Measurements from ENCODE around the gene SLC38A2.

DNA sequence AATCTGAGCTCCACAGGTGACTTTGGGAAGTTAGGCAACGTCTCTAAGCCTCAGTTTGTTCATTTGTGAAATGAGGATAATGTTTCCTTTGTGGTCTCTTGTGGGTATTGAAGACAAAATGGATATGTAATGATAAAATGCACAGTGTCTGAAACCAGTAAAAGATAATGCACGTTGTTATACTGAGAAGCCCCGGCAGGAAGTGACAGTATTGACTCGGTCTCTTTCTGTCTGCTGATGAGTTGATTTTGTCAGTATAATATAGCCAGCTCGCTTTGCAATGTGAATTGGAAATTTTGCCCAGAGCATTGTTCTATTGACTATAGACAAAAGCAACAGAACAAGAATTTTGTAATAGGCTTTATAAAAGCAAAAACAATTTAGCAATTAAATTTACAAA is 54.5 kb downstream of the SLC38A2 start:
- TF ChIP-seq, protein P1, sequence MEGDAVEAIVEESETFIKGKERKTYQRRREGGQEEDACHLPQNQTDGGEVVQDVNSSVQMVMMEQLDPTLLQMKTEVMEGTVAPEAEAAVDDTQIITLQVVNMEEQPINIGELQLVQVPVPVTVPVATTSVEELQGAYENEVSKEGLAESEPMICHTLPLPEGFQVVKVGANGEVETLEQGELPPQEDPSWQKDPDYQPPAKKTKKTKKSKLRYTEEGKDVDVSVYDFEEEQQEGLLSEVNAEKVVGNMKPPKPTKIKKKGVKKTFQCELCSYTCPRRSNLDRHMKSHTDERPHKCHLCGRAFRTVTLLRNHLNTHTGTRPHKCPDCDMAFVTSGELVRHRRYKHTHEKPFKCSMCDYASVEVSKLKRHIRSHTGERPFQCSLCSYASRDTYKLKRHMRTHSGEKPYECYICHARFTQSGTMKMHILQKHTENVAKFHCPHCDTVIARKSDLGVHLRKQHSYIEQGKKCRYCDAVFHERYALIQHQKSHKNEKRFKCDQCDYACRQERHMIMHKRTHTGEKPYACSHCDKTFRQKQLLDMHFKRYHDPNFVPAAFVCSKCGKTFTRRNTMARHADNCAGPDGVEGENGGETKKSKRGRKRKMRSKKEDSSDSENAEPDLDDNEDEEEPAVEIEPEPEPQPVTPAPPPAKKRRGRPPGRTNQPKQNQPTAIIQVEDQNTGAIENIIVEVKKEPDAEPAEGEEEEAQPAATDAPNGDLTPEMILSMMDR (IDR thresholded peaks at IDR 0.05) = no peak
- no peak for TF ChIP-seq EP300 (IDR thresholded peaks at IDR 0.05)
- no peak for TF ChIP-seq POLR2A (IDR thresholded peaks at IDR 0.05)

Measured in tibial nerve (tissue), 4 donors.